H1 (cell line): ENCODE data around the gene ZNF672. TPM values are rescaled to one million over a fixed set of nuclear protein-coding genes. Genes with fewer than 3 reads are reported as not detected.

Experiments
- CTCF ChIA-PET: fragments of 300-600 bp; sonication (Branson Sonifier 250); formaldehyde crosslinking; loops from one replicate; lab custom pipeline; 2021; ENCODE audit not compliant: partially characterized antibody; lab: Charles Lee
- POLR2A ChIA-PET: fragments of 300-600 bp; sonication (Branson Sonifier 250); formaldehyde crosslinking; loops from one replicate; lab custom pipeline; 2021; ENCODE audit warnings: inconsistent platforms; ENCODE audit not compliant: partially characterized antibody; lab: Charles Lee
- DNase-seq, 2 experiments: peaks; one replicate each; pipeline versions ENCODE4 v3.0.0 to v3.0.0-alpha.2; 2010 to 2022; ENCODE audit warnings: low spot score in 2 of 2, low read depth in 1 of 2, mixed read lengths in 1 of 2
- FAIRE-seq: peaks from 2 replicates; lab custom pipeline; 2011; peaks lifted over from hg19 to GRCh38; lab: Jason Lieb, UNC
- H2AFZ ChIP-seq: 2 replicates; pipeline ENCODE4 v1.8.1; 2012; ENCODE audit warnings: low read length, inconsistent platforms
- H2AK5ac ChIP-seq: 2 replicates; pipeline ENCODE4 v1.6.1; 2013; ENCODE audit warnings: low read depth, low read length
- H2BK120ac ChIP-seq: replicated peaks from 2 replicates; pipeline ENCODE3; 2013; ENCODE audit warnings: low read depth, low read length, inconsistent platforms
- H2BK12ac ChIP-seq: 2 replicates; pipeline ENCODE4 v1.6.1; 2013; ENCODE audit warnings: low read depth, low read length
- H2BK15ac ChIP-seq: 2 replicates; pipeline ENCODE4 v1.6.1; 2013; ENCODE audit warnings: low read length
- H2BK20ac ChIP-seq: 2 replicates; pipeline ENCODE4 v1.6.1; 2013; ENCODE audit warnings: low read length
- H2BK5ac ChIP-seq: 2 replicates; pipeline ENCODE4 v1.6.1; 2013; ENCODE audit warnings: low read depth, low read length
- H3K14ac ChIP-seq: 2 replicates; pipeline ENCODE4 v1.6.1; 2013; ENCODE audit warnings: inconsistent platforms; ENCODE audit not compliant: insufficient read length
- H3K18ac ChIP-seq: 2 replicates; pipeline ENCODE4 v1.6.1; 2013; ENCODE audit warnings: low read length; ENCODE audit errors: extremely low read depth
- H3K23ac ChIP-seq: 2 replicates; pipeline ENCODE4 v1.6.1; 2013; ENCODE audit warnings: inconsistent platforms; ENCODE audit not compliant: insufficient read length
- H3K23me2 ChIP-seq: 2 replicates; pipeline ENCODE4 v1.6.1; 2013; ENCODE audit warnings: low read depth, low read length
- H3K27ac ChIP-seq: 2 replicates; pipeline ENCODE4 v1.6.1; 2011; ENCODE audit warnings: low read depth, low read length, inconsistent platforms
- H3K27me3 ChIP-seq, 4 experiments: replicated peaks in 1 of 4; 1 replicate in 1 of 4; 2 replicates in 3 of 4; pipeline versions ENCODE4 v1.6.1 to v1.8.1; 2011 to 2013; ENCODE audit warnings: low read length in 3 of 4, mild to moderate bottlenecking in 3 of 4, inconsistent platforms in 2 of 4, mixed read lengths in 2 of 4, moderate library complexity in 1 of 4; ENCODE audit not compliant: control insufficient read depth in 3 of 4, insufficient read depth in 3 of 4; ENCODE audit errors: extremely low read depth in 1 of 4
- H3K36me3 ChIP-seq, 4 experiments: 2 replicates each; pipeline versions ENCODE4 v1.6.1 to v1.8.1; 2011 to 2013; ENCODE audit warnings: mild to moderate bottlenecking in 4 of 4, low read length in 3 of 4, moderate library complexity in 2 of 4, control low read depth in 1 of 4, inconsistent platforms in 1 of 4; ENCODE audit not compliant: insufficient read depth in 4 of 4, control insufficient read depth in 2 of 4
- H3K4ac ChIP-seq: replicated peaks from 2 replicates; pipeline ENCODE3; 2013; ENCODE audit warnings: low read length, low read depth, mixed read lengths, inconsistent platforms; ENCODE audit not compliant: insufficient read length
- H3K4me1 ChIP-seq, 4 experiments: replicated peaks in 1 of 4; 1 replicate in 1 of 4; 2 replicates in 3 of 4; pipeline versions ENCODE4 v1.6.1 to v1.8.1; 2011 to 2013; ENCODE audit warnings: low read length in 3 of 4, inconsistent platforms in 2 of 4, mixed read lengths in 1 of 4; ENCODE audit not compliant: insufficient read depth in 4 of 4, control insufficient read depth in 3 of 4
- H3K4me2 ChIP-seq, 2 experiments: 2 replicates each; pipeline versions ENCODE4 v1.6.1 to v1.8.1; 2011 to 2013; ENCODE audit warnings: low read depth in 2 of 2, low read length in 2 of 2, control low read depth in 1 of 2, inconsistent platforms in 1 of 2, mild to moderate bottlenecking in 1 of 2; ENCODE audit not compliant: insufficient read depth in 1 of 2
- H3K4me3 ChIP-seq, 4 experiments: fragments of 200-600, 300-600 bp in 1 of 4; sonication (generic), shearing (Covaris generic), sonication (Bioruptor Twin) in 1 of 4; 2 replicates each; pipeline versions ENCODE4 v1.5.1 to v1.8.1; 2011 to 2016; ENCODE audit warnings: low read length in 4 of 4, low read depth in 3 of 4, control low read depth in 2 of 4, inconsistent platforms in 2 of 4, mild to moderate bottlenecking in 2 of 4, mixed read lengths in 1 of 4, moderate library complexity in 1 of 4; ENCODE audit not compliant: insufficient read depth in 2 of 4; ENCODE audit errors: extremely low read depth in 1 of 4
- H3K56ac ChIP-seq: replicated peaks from 2 replicates; pipeline ENCODE3; 2013; ENCODE audit warnings: low read depth, mild to moderate bottlenecking, mixed read lengths, low read length, inconsistent platforms; ENCODE audit not compliant: insufficient read length
- H3K79me1 ChIP-seq: 2 replicates; pipeline ENCODE4 v1.6.1; 2013; ENCODE audit warnings: low read depth, low read length, control low read depth
- H3K79me2 ChIP-seq, 2 experiments: 2 replicates each; pipeline versions ENCODE4 v1.6.1 to v1.8.1; 2012 to 2013; ENCODE audit warnings: low read length in 2 of 2, mild to moderate bottlenecking in 2 of 2, inconsistent platforms in 1 of 2; ENCODE audit not compliant: insufficient read depth in 2 of 2, control insufficient read depth in 1 of 2
- H3K9ac ChIP-seq, 4 experiments: replicated peaks in 1 of 4; 1 replicate in 1 of 4; 2 replicates in 3 of 4; pipeline versions ENCODE4 v1.6.1 to v1.8.1; 2011 to 2013; ENCODE audit warnings: low read depth in 3 of 4, low read length in 3 of 4, control low read depth in 2 of 4, mild to moderate bottlenecking in 2 of 4, moderate library complexity in 2 of 4, inconsistent platforms in 1 of 4; ENCODE audit errors: extremely low read depth in 1 of 4
- H3K9me3 ChIP-seq, 2 experiments: 2 replicates each; pipeline versions ENCODE4 v1.6.1 to v1.8.1; 2012 to 2013; ENCODE audit warnings: mild to moderate bottlenecking in 2 of 2, moderate library complexity in 2 of 2, control low read depth in 1 of 2, inconsistent platforms in 1 of 2, low read depth in 1 of 2, low read length in 1 of 2, mixed read lengths in 1 of 2; ENCODE audit not compliant: insufficient read depth in 2 of 2
- H4K20me1 ChIP-seq, 2 experiments: replicated peaks in 1 of 2; 2 replicates each; pipeline versions ENCODE3 to v1.8.1; 2011 to 2013; ENCODE audit warnings: inconsistent platforms in 2 of 2, low read length in 2 of 2, mild to moderate bottlenecking in 1 of 2; ENCODE audit not compliant: insufficient read depth in 2 of 2, control insufficient read depth in 1 of 2
- H4K5ac ChIP-seq: 2 replicates; pipeline ENCODE4 v1.6.1; 2013; ENCODE audit warnings: low read length, low read depth, mixed read lengths, inconsistent platforms; ENCODE audit not compliant: insufficient read length
- H4K8ac ChIP-seq: 2 replicates; pipeline ENCODE4 v1.8.0; 2013; ENCODE audit warnings: mild to moderate bottlenecking, moderate library complexity, low read length, inconsistent platforms; ENCODE audit not compliant: insufficient read depth; ENCODE audit errors: extremely low read depth
- H4K91ac ChIP-seq: replicated peaks from 2 replicates; pipeline ENCODE3; 2013; ENCODE audit warnings: low read length, mixed read lengths, inconsistent platforms; ENCODE audit not compliant: insufficient read length
- BRCA1 ChIP-seq: IDR thresholded peaks from 2 replicates; pipeline ENCODE4 v1.6.1; 2012; ENCODE audit warnings: low read depth, low read length, improper control_type of control experiment
- CBX8 ChIP-seq: fragments of 300-800, 300-1000 bp; sonication (generic); IDR thresholded peaks from 2 replicates; pipeline ENCODE4 v1.7.1; 2016; ENCODE audit warnings: low read depth, low read length, borderline replicate concordance
- CREB1 ChIP-seq: IDR thresholded peaks from 2 replicates; pipeline ENCODE4 v1.6.1; 2012; ENCODE audit warnings: inconsistent platforms
- POU5F1 ChIP-seq: IDR thresholded peaks from 2 replicates; pipeline ENCODE4 v1.6.1; 2011; ENCODE audit warnings: low read depth, mild to moderate bottlenecking, low read length, moderate library complexity
- RAD21 ChIP-seq, 2 experiments: IDR thresholded peaks in 1 of 2; conservative IDR thresholded peaks in 1 of 2; 2 replicates each; pipeline ENCODE4 v1.6.1; 2011; ENCODE audit warnings: low read depth in 2 of 2, low read length in 2 of 2, improper control_type of control experiment in 1 of 2, inconsistent platforms in 1 of 2, mild to moderate bottlenecking in 1 of 2, moderate library complexity in 1 of 2
- SIN3A ChIP-seq, 2 experiments: IDR thresholded peaks in 1 of 2; conservative IDR thresholded peaks in 1 of 2; 2 replicates each; pipeline ENCODE4 v1.6.1; 2011 to 2012; ENCODE audit warnings: low read length in 2 of 2, improper control_type of control experiment in 1 of 2, low read depth in 1 of 2, mild to moderate bottlenecking in 1 of 2
- SRF ChIP-seq: IDR thresholded peaks from 2 replicates; pipeline ENCODE4 v1.6.1; 2011; ENCODE audit warnings: mild to moderate bottlenecking, low read depth, low read length, moderate library complexity
- TAF7 ChIP-seq: optimal IDR thresholded peaks from 2 replicates; pipeline ENCODE3; 2011; ENCODE audit warnings: low read depth, mild to moderate bottlenecking, inconsistent platforms, low read length, moderate library complexity, borderline replicate concordance
- TCF12 ChIP-seq: IDR thresholded peaks from 2 replicates; pipeline ENCODE4 v1.6.1; 2011; ENCODE audit warnings: low read depth, mild to moderate bottlenecking, low read length
- USF2 ChIP-seq: IDR thresholded peaks from 2 replicates; pipeline ENCODE4 v1.6.1; 2011; ENCODE audit warnings: low read length, improper control_type of control experiment
- WGBS, 2 experiments: shearing (Covaris generic) in 1 of 2; methylation state at CpG; one replicate each; pipeline versions ENCODE4 v1.1.6 to v1.1.7; 2013 to 2015; ENCODE audit warnings: low lambda C conversion rate in 2 of 2, mixed read lengths in 2 of 2, inconsistent platforms in 1 of 2, low coverage in 1 of 2, missing lambda C conversion rate in 1 of 2; ENCODE audit not compliant: insufficient replicate concordance in 2 of 2, insufficient coverage in 1 of 2, insufficient read length in 1 of 2; ENCODE audit errors: extremely low coverage in 1 of 2, missing lambda C conversion rate in 1 of 2; 5-methylcytosine and 5-hydroxymethylcytosine counted together
- polyA plus RNA-seq, 7 experiments: library from polyadenylated mRNA; depleted of rRNA in 3 of 7; stranded (reverse) in 5 of 7; unstranded in 2 of 7; fragments of >200 nt in 5 of 7; fragments of 200-250 nt in 2 of 7; gene quantifications; 1 replicate in 5 of 7; 2 replicates in 1 of 7; 4 replicates in 1 of 7; pipeline versions ENCODE4 v1.2.1 to v1.2.3, GENCODE V29; 2011 to 2013; ENCODE audit warnings: missing spikeins in 2 of 7, mixed read lengths in 2 of 7
- total RNA-seq: library from RNA; stranded (reverse); fragmentation: NEBNext Ultra II Directional; extraction: Animal tissue kit (Norgen Biotek cat#: 25700); gene quantifications from 2 replicates; pipeline ENCODE4 v1.2.1, GENCODE V29; 2021

ZNF672 gene
- total and polyA plus RNA-seq, 2 of the 8 experiments (the other 6 are each of a cell fraction or from before 2014, with no cell fraction given), result 30.7 to 40.4 TPM

- H3K56ac ChIP-seq, result no peak overlapping the region
- no peak overlapping the region for H3K14ac ChIP-seq
- no peak overlapping the region for H4K91ac ChIP-seq
- CTCF ChIA-PET, result interaction anchor here (0.6 to 2.6 kb wide), 6 partner anchors 9 to 19 kb away, joined by 3 to 10 read pairs (median 3); no protein-coding TSS in a partner anchor
- H2BK120ac ChIP-seq, result no peak overlapping the region
- DNase-seq, result no peak
- no peak overlapping the region for H2BK5ac ChIP-seq
- H3K23me2 ChIP-seq, result peaks cover 10% of the 10 kb centered on the region
- H2BK15ac ChIP-seq, result no peak overlapping the region
- H3K18ac ChIP-seq, result no peak overlapping the region
- H2AK5ac ChIP-seq, result no peak overlapping the region
- no peak overlapping the region for H4K5ac ChIP-seq
- no peak overlapping the region for H2AFZ ChIP-seq
- H3K36me3 ChIP-seq, result peaks cover 0 to 22% (median 10%) of the 10 kb centered on the region in 4 experiments; a peak in 6 of 8 replicates
- no peak overlapping the region for H3K23ac ChIP-seq
- H3K4me1 ChIP-seq, result peaks cover 0 to 7% (median 3%) of the 10 kb centered on the region in 4 experiments; a peak in 6 of 7 replicates
- H3K9me3 ChIP-seq, result no peaks in the 10 kb centered on the region
- H3K9ac ChIP-seq, result no peak overlapping the region
- H3K4ac ChIP-seq, result no peak overlapping the region
- H4K8ac ChIP-seq, result no peak overlapping the region
- POLR2A ChIA-PET, result interaction anchor here (0.6 to 2.8 kb wide), 5 partner anchors 16 to 51 kb away, joined by 3 to 8 read pairs (median 3); partner anchors contain the start of gene ZNF692
- no peak for FAIRE-seq
- peaks cover 0 to 10% of the 10 kb centered on the region in 2 experiments for H4K20me1 ChIP-seq
- no peak overlapping the region for H2BK20ac ChIP-seq
- H3K4me3 ChIP-seq, result no peak overlapping the region
- H3K27me3 ChIP-seq, result no peaks in the 10 kb centered on the region
- H3K79me2 ChIP-seq, result peaks cover 0 to 68% of the 10 kb centered on the region in 2 experiments; a peak in 3 of 4 replicates
- peaks cover 17% of the 10 kb centered on the region for H3K79me1 ChIP-seq
- WGBS, 2 experiments, result 87% methylated on average over 12 of the region's 15 CpGs; no CpG with 5 or more reads in 1 of the 2 experiments
- H2BK12ac ChIP-seq, result no peak overlapping the region
- no peak overlapping the region; a peak in 1 of 4 replicates for H3K4me2 ChIP-seq
- no peak overlapping the region for H3K27ac ChIP-seq
- TF ChIP-seq USF2 (no peak), TAF7 (no peak), CREB1 (no peak), SIN3A (conservative IDR thresholded peaks at IDR 0.05 in 1 of 2, IDR thresholded peaks at IDR 0.05 in 1 of 2; ENCODE audit: low read depth in 1 of 2, low read length in 2 of 2) (no peak), BRCA1 (no peak), CBX8 (no peak), TCF12 (no peak), SRF (no peak), POU5F1 (no peak), RAD21 (IDR thresholded peaks at IDR 0.05 in 1 of 2, conservative IDR thresholded peaks at IDR 0.05 in 1 of 2; ENCODE audit: low read depth in 2 of 2, low read length in 2 of 2) (no peak)
Observed at GRCh38 chr1:248822148-248823032, 15.6 kb upstream of the ZNF672 start.
